HG03066 (cell line): ENCODE results near the gene COLEC11.
"Not testable (repeated sequence)": the region's sequence is repeated elsewhere in the genome, so short reads cannot be mapped to it uniquely, and the experiment has no call there.

Experiments
- ATAC-seq: cut with Tn5 transposase; IDR thresholded peaks from one replicate; pipeline ENCODE4 v1.9.1; 2021; ENCODE audit warnings: low read depth; ENCODE audit not compliant: unreplicated experiment

COLEC11 gene

GRCh38 chr2:3594493-3595281, at the start of gene COLEC11:
TSS of gene COLEC11 (plus strand) at chr2:3595112. CDS start at chr2:3604341, 9,229 bp downstream.
- no peak for ATAC-seq

- ATAC-seq: no peak
Observed at GRCh38 chr2:3545788-3546478, 49.0 kb upstream of the COLEC11 start.

GRCh38 chr2:3547915-3548314, 47.0 kb upstream of the COLEC11 start:
- ATAC-seq: no peak

- no peak for ATAC-seq
Observed at GRCh38 chr2:3553946-3554345, 41.0 kb upstream of the COLEC11 start.

GRCh38 chr2:3557639-3558204, 37.2 kb upstream of the COLEC11 start:
- peak; percentile 23 for ATAC-seq

GRCh38 chr2:3558205-3559014, 36.5 kb upstream of the COLEC11 start, which contains the start of gene RNASEH1:
TSS of gene RNASEH1 (minus strand) at chr2:3558333. CDS start at chr2:3558260, 73 bp downstream.
- peak; percentile 95 for ATAC-seq

- ATAC-seq: peak; percentile 48
Observed at GRCh38 chr2:3563521-3563976, 31.4 kb upstream of the COLEC11 start.

- no peak for ATAC-seq
Observed at GRCh38 chr2:3565117-3565516, 29.8 kb upstream of the COLEC11 start.

- no peak for ATAC-seq
Observed at GRCh38 chr2:3566806-3567205, 28.1 kb upstream of the COLEC11 start.

GRCh38 chr2:3569656-3570055, 25.3 kb upstream of the COLEC11 start:
- not testable (repeated sequence) for ATAC-seq

- no peak for ATAC-seq
Observed at GRCh38 chr2:3571284-3571683, 23.6 kb upstream of the COLEC11 start.

- ATAC-seq: no peak
Observed at GRCh38 chr2:3572620-3573019, 22.3 kb upstream of the COLEC11 start.

GRCh38 chr2:3574155-3574554, 20.8 kb upstream of the COLEC11 start:
- no peak for ATAC-seq

GRCh38 chr2:3575534-3576262, 19.2 kb upstream of the COLEC11 start:
- ATAC-seq: peak; percentile 28

GRCh38 chr2:3576263-3576630, 18.7 kb upstream of the COLEC11 start:
- not testable (repeated sequence) for ATAC-seq

- no peak for ATAC-seq
Observed at GRCh38 chr2:3578987-3579386, 15.9 kb upstream of the COLEC11 start.

- ATAC-seq: no peak
Observed at GRCh38 chr2:3580449-3580848, 14.5 kb upstream of the COLEC11 start.

GRCh38 chr2:3581367-3582262, 13.3 kb upstream of the COLEC11 start:
- no peak for ATAC-seq

GRCh38 chr2:3584076-3584475, 10.8 kb upstream of the COLEC11 start:
- no peak for ATAC-seq
